ENCODE measurements around the gene TTLL9. TPM values are rescaled to one million over a fixed set of nuclear protein-coding genes. Genes with fewer than 3 reads are reported as not detected.
"Not testable (repeated sequence)": the region's sequence is repeated elsewhere in the genome, so short reads cannot be mapped to it uniquely, and the experiment has no call there.

TTLL9 gene
- total RNA-seq, 1 experiment from 2014 or later, result 2.1 TPM

GRCh38 chr20:31915491-31916280 lies 45.3 kb downstream of the TTLL9 start:
- in situ Hi-C loops (cut with HindIII; ENCODE audit: low pct_unique_long_range_greater_than_20kb, low sequenced_read_pairs) (no loop called here), intact Hi-C loops (cut with micrococcal nuclease; ENCODE audit: unreplicated experiment) (no loop called here)
- no TSS peak for BruUV-seq (replicated peaks)
- ChIA-PET CTCF (no interaction called here), POLR2A (no interaction called here)
- DNase-seq (ENCODE audit: low read depth, low spot score), result no peak
- H3K27me3 ChIP-seq (ENCODE audit: control insufficient read depth, insufficient read depth, low read length), result no peaks in the 10 kb centered on the region
- ATAC-seq, result no peak
- H3K4me3 ChIP-seq (ENCODE audit: low read depth in 2 of 2, low read length in 2 of 2), result no peak overlapping the region
- H3K27ac ChIP-seq (ENCODE audit: low read length), result no peak overlapping the region
- H3K9me3 ChIP-seq (ENCODE audit: control insufficient read depth, insufficient read depth, low read depth, low read length), result no peaks in the 10 kb centered on the region
- H3K36me3 ChIP-seq (ENCODE audit: control insufficient read depth, insufficient read depth, low read length), result no peaks in the 10 kb centered on the region
- H3K4me1 ChIP-seq (ENCODE audit: control insufficient read depth, insufficient read depth, low read length), result peaks cover 4% of the 10 kb centered on the region; the same call in 1 of the 2 replicates
- TF ChIP-seq, protein P1, sequence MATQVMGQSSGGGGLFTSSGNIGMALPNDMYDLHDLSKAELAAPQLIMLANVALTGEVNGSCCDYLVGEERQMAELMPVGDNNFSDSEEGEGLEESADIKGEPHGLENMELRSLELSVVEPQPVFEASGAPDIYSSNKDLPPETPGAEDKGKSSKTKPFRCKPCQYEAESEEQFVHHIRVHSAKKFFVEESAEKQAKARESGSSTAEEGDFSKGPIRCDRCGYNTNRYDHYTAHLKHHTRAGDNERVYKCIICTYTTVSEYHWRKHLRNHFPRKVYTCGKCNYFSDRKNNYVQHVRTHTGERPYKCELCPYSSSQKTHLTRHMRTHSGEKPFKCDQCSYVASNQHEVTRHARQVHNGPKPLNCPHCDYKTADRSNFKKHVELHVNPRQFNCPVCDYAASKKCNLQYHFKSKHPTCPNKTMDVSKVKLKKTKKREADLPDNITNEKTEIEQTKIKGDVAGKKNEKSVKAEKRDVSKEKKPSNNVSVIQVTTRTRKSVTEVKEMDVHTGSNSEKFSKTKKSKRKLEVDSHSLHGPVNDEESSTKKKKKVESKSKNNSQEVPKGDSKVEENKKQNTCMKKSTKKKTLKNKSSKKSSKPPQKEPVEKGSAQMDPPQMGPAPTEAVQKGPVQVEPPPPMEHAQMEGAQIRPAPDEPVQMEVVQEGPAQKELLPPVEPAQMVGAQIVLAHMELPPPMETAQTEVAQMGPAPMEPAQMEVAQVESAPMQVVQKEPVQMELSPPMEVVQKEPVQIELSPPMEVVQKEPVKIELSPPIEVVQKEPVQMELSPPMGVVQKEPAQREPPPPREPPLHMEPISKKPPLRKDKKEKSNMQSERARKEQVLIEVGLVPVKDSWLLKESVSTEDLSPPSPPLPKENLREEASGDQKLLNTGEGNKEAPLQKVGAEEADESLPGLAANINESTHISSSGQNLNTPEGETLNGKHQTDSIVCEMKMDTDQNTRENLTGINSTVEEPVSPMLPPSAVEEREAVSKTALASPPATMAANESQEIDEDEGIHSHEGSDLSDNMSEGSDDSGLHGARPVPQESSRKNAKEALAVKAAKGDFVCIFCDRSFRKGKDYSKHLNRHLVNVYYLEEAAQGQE (IDR thresholded peaks at IDR 0.05; ENCODE audit: insufficient read depth in 1 of 2, low read depth in 2 of 2, low read length in 1 of 2), result no peak
- TF ChIP-seq SIN3A (IDR thresholded peaks at IDR 0.05; ENCODE audit: borderline replicate concordance, insufficient read depth, low read depth, low read length) (no peak), POLR2AphosphoS5 (IDR thresholded peaks at IDR 0.05; ENCODE audit: low read depth, low read length) (no peak), TCF7L2 (IDR thresholded peaks at IDR 0.05; ENCODE audit: low read depth, low read length) (no peak)
- TF ChIP-seq, protein P2, sequence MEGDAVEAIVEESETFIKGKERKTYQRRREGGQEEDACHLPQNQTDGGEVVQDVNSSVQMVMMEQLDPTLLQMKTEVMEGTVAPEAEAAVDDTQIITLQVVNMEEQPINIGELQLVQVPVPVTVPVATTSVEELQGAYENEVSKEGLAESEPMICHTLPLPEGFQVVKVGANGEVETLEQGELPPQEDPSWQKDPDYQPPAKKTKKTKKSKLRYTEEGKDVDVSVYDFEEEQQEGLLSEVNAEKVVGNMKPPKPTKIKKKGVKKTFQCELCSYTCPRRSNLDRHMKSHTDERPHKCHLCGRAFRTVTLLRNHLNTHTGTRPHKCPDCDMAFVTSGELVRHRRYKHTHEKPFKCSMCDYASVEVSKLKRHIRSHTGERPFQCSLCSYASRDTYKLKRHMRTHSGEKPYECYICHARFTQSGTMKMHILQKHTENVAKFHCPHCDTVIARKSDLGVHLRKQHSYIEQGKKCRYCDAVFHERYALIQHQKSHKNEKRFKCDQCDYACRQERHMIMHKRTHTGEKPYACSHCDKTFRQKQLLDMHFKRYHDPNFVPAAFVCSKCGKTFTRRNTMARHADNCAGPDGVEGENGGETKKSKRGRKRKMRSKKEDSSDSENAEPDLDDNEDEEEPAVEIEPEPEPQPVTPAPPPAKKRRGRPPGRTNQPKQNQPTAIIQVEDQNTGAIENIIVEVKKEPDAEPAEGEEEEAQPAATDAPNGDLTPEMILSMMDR (IDR thresholded peaks at IDR 0.05), result no peak

- no peaks in the 10 kb centered on the region for H3K27me3 ChIP-seq (ENCODE audit: control insufficient read depth, insufficient read depth, low read length)
- DNase-seq (ENCODE audit: low read depth, low spot score) (no peak), ATAC-seq (no peak)
- in situ Hi-C loops (cut with HindIII; ENCODE audit: low pct_unique_long_range_greater_than_20kb, low sequenced_read_pairs) (no loop called here), intact Hi-C loops (cut with micrococcal nuclease; ENCODE audit: unreplicated experiment) (no loop called here)
- H3K36me3 ChIP-seq (ENCODE audit: control insufficient read depth, insufficient read depth, low read length), result no peaks in the 10 kb centered on the region
- no peaks in the 10 kb centered on the region for H3K9me3 ChIP-seq (ENCODE audit: control insufficient read depth, insufficient read depth, low read depth, low read length)
- no peak overlapping the region for H3K4me3 ChIP-seq (ENCODE audit: low read depth in 2 of 2, low read length in 2 of 2)
- POLR2A ChIA-PET, result no interaction called here
- peaks cover 4% of the 10 kb centered on the region; the same call in 1 of the 2 replicates for H3K4me1 ChIP-seq (ENCODE audit: control insufficient read depth, insufficient read depth, low read length)
- no peak overlapping the region for H3K27ac ChIP-seq (ENCODE audit: low read length)
- TF ChIP-seq TCF7L2 (IDR thresholded peaks at IDR 0.05; ENCODE audit: low read depth, low read length) (no peak), POLR2AphosphoS5 (IDR thresholded peaks at IDR 0.05; ENCODE audit: low read depth, low read length) (no peak), SIN3A (IDR thresholded peaks at IDR 0.05; ENCODE audit: borderline replicate concordance, insufficient read depth, low read depth, low read length) (no peak)
- TF ChIP-seq, protein P2 (IDR thresholded peaks at IDR 0.05), result no peak
- TF ChIP-seq, protein P1 (IDR thresholded peaks at IDR 0.05; ENCODE audit: insufficient read depth in 1 of 2, low read depth in 2 of 2, low read length in 1 of 2), result no peak
- CTCF ChIA-PET, result interaction anchor here (0.6 kb wide), 1 partner anchor 10 kb away, joined by 8 read pairs; no protein-coding TSS in a partner anchor
- BruUV-seq (replicated peaks), result no TSS peak
Measured at GRCh38 chr20:31916708-31917107, 46.3 kb downstream of the TTLL9 start.

GRCh38 chr20:31917962-31918412 lies 47.6 kb downstream of the TTLL9 start:
- H3K27me3 ChIP-seq (ENCODE audit: control insufficient read depth, insufficient read depth, low read length); H3K4me3 ChIP-seq (ENCODE audit: low read depth in 2 of 2, low read length in 2 of 2); H3K4me1 ChIP-seq (ENCODE audit: control insufficient read depth, insufficient read depth, low read length); H3K27ac ChIP-seq (ENCODE audit: low read length); intact Hi-C loops (cut with micrococcal nuclease; ENCODE audit: unreplicated experiment); POLR2A ChIA-PET; H3K9me3 ChIP-seq (ENCODE audit: control insufficient read depth, insufficient read depth, low read depth, low read length); in situ Hi-C loops (cut with HindIII; ENCODE audit: low pct_unique_long_range_greater_than_20kb, low sequenced_read_pairs); DNase-seq (ENCODE audit: low read depth, low spot score); BruUV-seq (replicated peaks); ATAC-seq; H3K36me3 ChIP-seq (ENCODE audit: control insufficient read depth, insufficient read depth, low read length); CTCF ChIA-PET: not testable (repeated sequence)

All from Panc1 (cell line).